Suppressor macrophage treated with lipopolysaccharide for 4 hours (primary cell): ENCODE data around the gene PSMB11.

Experiments
- DNase-seq: peaks from one replicate; pipeline ENCODE4 v3.0.0-alpha.2; 2020

The PSMB11 gene

GRCh38 chr14:23089498-23090253 is 47.7 kb downstream of the PSMB11 start:
- no peak for DNase-seq

GRCh38 chr14:23090254-23090636 is 48.2 kb downstream of the PSMB11 start:
- no peak for DNase-seq

- no peak for DNase-seq
Measured at GRCh38 chr14:23091294-23092225, 49.5 kb downstream of the PSMB11 start.

- DNase-seq, result no peak
Measured at GRCh38 chr14:23093104-23093503, 51.1 kb downstream of the PSMB11 start.

GRCh38 chr14:23093526-23093925 is 51.5 kb downstream of the PSMB11 start:
- no peak for DNase-seq
